ENCODE measurements around the gene KCNH6.

- TF ChIP-seq POLR2A (IDR thresholded peaks at IDR 0.05; ENCODE audit: low read depth, low read length) (no peak), POLR2AphosphoS5 (IDR thresholded peaks at IDR 0.05; ENCODE audit: low read depth, low read length) (no peak), TAF1 (IDR thresholded peaks at IDR 0.05; ENCODE audit: borderline replicate concordance, low read depth, low read length) (no peak)
Measured at GRCh38 chr17:63474174-63474573, 49.0 kb upstream of the KCNH6 start.
